Suprapubic skin (tissue), 4 donors: ENCODE results near the gene KCP.

Experiments used
- CTCF ChIP-seq, 2 donors: fragments of 200-600 bp in 1 of 2; fragments of 450-650 bp in 1 of 2; sonication (generic) in 1 of 2; IDR thresholded peaks; one replicate each; pipeline ENCODE4 v1.5.1; 2016 to 2019; ENCODE audit warnings: antibody characterized with exemption in 2 of 2, mild to moderate bottlenecking in 1 of 2, moderate library complexity in 1 of 2
- EP300 ChIP-seq: sonication (generic); formaldehyde crosslinking; IDR thresholded peaks from one replicate; pipeline ENCODE4 v1.6.1; 2017; ENCODE audit warnings: antibody characterized with exemption
- POLR2A ChIP-seq, 2 donors: fragments of 450-650 bp; IDR thresholded peaks; one replicate each; pipeline ENCODE4 v1.6.1; 2017; ENCODE audit warnings: antibody characterized with exemption in 2 of 2, mild to moderate bottlenecking in 2 of 2, moderate library complexity in 2 of 2
- POLR2AphosphoS5 ChIP-seq, 3 donors: sonication (generic); formaldehyde crosslinking; IDR thresholded peaks; one replicate each; pipeline ENCODE4 v1.6.1; 2017; ENCODE audit warnings: antibody characterized with exemption in 3 of 3

DNA sequence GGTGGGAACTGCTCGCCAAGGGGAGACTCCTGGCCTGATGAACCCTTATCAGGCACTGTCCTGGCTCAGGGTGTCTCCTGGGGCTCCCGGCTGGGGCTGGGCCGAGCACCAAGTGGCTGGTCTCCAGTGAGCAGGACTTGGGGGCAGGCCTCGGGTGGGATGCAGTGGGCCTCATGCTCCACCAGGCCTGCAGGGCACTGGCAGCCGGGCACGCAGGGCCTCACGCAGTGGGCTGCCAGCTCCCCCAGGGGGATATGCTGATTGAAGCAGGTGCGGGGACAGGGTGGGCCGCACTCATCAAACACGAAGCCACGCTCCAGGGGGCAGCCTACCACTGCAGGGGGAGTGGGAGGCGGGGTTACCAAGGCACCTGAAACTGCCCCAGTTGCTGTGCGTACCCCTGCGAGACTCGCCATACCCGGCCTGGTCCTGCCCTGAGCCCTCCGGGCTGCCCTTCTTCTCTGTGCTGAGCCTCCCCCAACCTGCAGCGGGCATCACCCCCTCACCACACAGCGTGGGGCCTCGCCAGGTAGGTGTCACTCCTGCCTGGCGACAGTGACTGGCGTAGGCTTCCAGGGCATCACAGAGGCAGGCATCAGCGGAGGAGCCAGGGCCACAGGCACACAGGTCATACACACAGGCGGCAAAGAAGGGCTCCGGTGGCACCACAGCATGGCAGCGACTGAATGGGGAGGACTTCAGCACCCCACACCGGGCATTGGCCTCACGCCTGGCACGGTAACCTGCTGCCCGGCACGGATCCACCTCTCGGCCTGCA lies 33.3 kb downstream of the KCP start:
- TF ChIP-seq POLR2AphosphoS5 (IDR thresholded peaks at IDR 0.05) = no peak
- TF ChIP-seq CTCF (IDR thresholded peaks at IDR 0.05) = no peak
- TF ChIP-seq POLR2A (IDR thresholded peaks at IDR 0.05) = no peak
- TF ChIP-seq EP300 = no peak
